GM12878 (cell line): ENCODE measurements around the gene BRINP3. TPM values are rescaled to one million over a fixed set of nuclear protein-coding genes. Genes with fewer than 3 reads are reported as not detected.
A peak's percentile ranks its signal among the peaks of the same experiment; 100 is the strongest.

Experiments
- ATAC-seq: fragments of 200-7000 bp; cut with Tn5 transposase; 3 replicates; pipeline ENCODE4 v1.9.1; 2020; ENCODE audit warnings: mild to moderate bottlenecking, moderate library complexity
- BruUV-seq: library from RNA; stranded (reverse); fragments of 400-500 nt; replicated peaks from 2 replicates; lab custom pipeline; 2021; lab: Mats Ljungman, UMichigan
- CTCF ChIA-PET: fragments of 300-600 bp; sonication (Branson Sonifier 250); formaldehyde crosslinking; extraction: SDS; loops from one replicate; lab custom pipeline; 2021; ENCODE audit warnings: inconsistent platforms; lab: Yijun Ruan, JAX
- POLR2A ChIA-PET: fragments of 350-600 bp; formaldehyde crosslinking; extraction: SDS; loops from one replicate; lab custom pipeline; 2021; ENCODE audit warnings: inconsistent platforms; lab: Charles Lee
- RAD21 ChIA-PET: fragments of 300-600 bp; sonication (Branson Sonifier 250); formaldehyde crosslinking; loops from one replicate; lab custom pipeline; 2023; ENCODE audit warnings: antibody characterized with exemption; ENCODE audit not compliant: unreplicated experiment; lab: Charles Lee
- SMC1A ChIA-PET: fragments of 300-600 bp; sonication (Branson Sonifier 250); formaldehyde crosslinking; loops from one replicate; lab custom pipeline; 2023; ENCODE audit not compliant: unreplicated experiment, uncharacterized antibody; lab: Charles Lee
- DNase-seq: peaks from one replicate; pipeline ENCODE4 v3.0.0-alpha.2; 2011; ENCODE audit warnings: low read depth, low spot score
- FAIRE-seq: peaks from 3 replicates; lab custom pipeline; 2011; peaks lifted over from hg19 to GRCh38; lab: Jason Lieb, UNC
- H2AFZ ChIP-seq: 2 replicates; pipeline ENCODE4 v1.6.0; 2011; ENCODE audit warnings: low read depth, low read length, control low read depth; ENCODE audit not compliant: control insufficient read depth
- H3K27ac ChIP-seq: 2 replicates; pipeline ENCODE4 v1.5.1; 2011; ENCODE audit warnings: control low read depth; ENCODE audit not compliant: control insufficient read depth, insufficient read depth
- H3K27me3 ChIP-seq, 2 experiments: replicated peaks in 1 of 2; 2 replicates each; pipeline versions ENCODE4 v1.6.0 to v1.6.1; 2011; ENCODE audit warnings: low read length in 1 of 2; ENCODE audit not compliant: control insufficient read depth in 2 of 2, insufficient read depth in 2 of 2
- H3K36me3 ChIP-seq, 2 experiments: 2 replicates each; pipeline ENCODE4 v1.5.1; 2011; ENCODE audit warnings: low read length in 1 of 2; ENCODE audit not compliant: control insufficient read depth in 2 of 2, insufficient read depth in 2 of 2
- H3K4me1 ChIP-seq: 2 replicates; pipeline ENCODE4 v1.6.1; 2011; ENCODE audit warnings: mild to moderate bottlenecking, low read length, moderate library complexity, mixed read lengths; ENCODE audit not compliant: control insufficient read depth, insufficient read depth
- H3K4me2 ChIP-seq: 2 replicates; pipeline ENCODE4 v1.6.0; 2011; ENCODE audit warnings: control low read depth; ENCODE audit not compliant: control insufficient read depth, insufficient read depth
- H3K4me3 ChIP-seq: fragments of 200-600 bp; sonication (generic); 2 replicates; pipeline ENCODE4 v1.5.1; 2016
- H3K79me2 ChIP-seq: 2 replicates; pipeline ENCODE4 v1.6.0; 2011; ENCODE audit warnings: low read length; ENCODE audit not compliant: control insufficient read depth, insufficient read depth
- H3K9ac ChIP-seq: 2 replicates; pipeline ENCODE4 v1.8.0; 2011; ENCODE audit warnings: low read length, control low read depth, mixed read lengths; ENCODE audit not compliant: control insufficient read depth, insufficient read depth
- H3K9me3 ChIP-seq: replicated peaks from 3 replicates; pipeline ENCODE4 v1.5.1; 2011; ENCODE audit warnings: mild to moderate bottlenecking, low read length; ENCODE audit not compliant: control insufficient read depth, insufficient read depth
- H4K20me1 ChIP-seq: 2 replicates; pipeline ENCODE4 v1.6.0; 2011; ENCODE audit not compliant: control insufficient read depth, insufficient read depth
- ASH2L ChIP-seq: fragments of 300-600, 200-600 bp; sonication (generic); IDR thresholded peaks from 2 replicates; pipeline ENCODE4 v1.6.1; 2017; ENCODE audit warnings: low read depth, mild to moderate bottlenecking, borderline replicate concordance
- ATF3 ChIP-seq: IDR thresholded peaks from 2 replicates; pipeline ENCODE4 v1.6.1; 2011; ENCODE audit warnings: low read depth, mild to moderate bottlenecking, low read length, moderate library complexity, borderline replicate concordance; ENCODE audit errors: extremely low read depth
- ATF7 ChIP-seq: fragments of 450-650 bp; IDR thresholded peaks from 2 replicates; pipeline ENCODE4 v1.6.1; 2016; ENCODE audit warnings: low read depth, mild to moderate bottlenecking
- BCLAF1 ChIP-seq: fragments of 450-650 bp; IDR thresholded peaks from 2 replicates; pipeline ENCODE4 v1.6.1; 2017; ENCODE audit warnings: antibody characterized with exemption, mild to moderate bottlenecking, moderate library complexity
- BMI1 ChIP-seq: fragments of 450-650 bp; IDR thresholded peaks from 2 replicates; pipeline ENCODE4 v1.6.1; 2016; ENCODE audit warnings: mild to moderate bottlenecking, moderate library complexity, borderline replicate concordance
- GABPA ChIP-seq: IDR thresholded peaks from 2 replicates; pipeline ENCODE4 v1.6.1; 2014; ENCODE audit warnings: antibody characterized with exemption, low read depth, mild to moderate bottlenecking, inconsistent platforms
- IKZF2 ChIP-seq, 2 experiments: fragments of 450-650 bp; IDR thresholded peaks; 2 replicates each; pipeline ENCODE4 v1.6.1; 2017; ENCODE audit warnings: mild to moderate bottlenecking in 2 of 2, moderate library complexity in 2 of 2
- IRF5 ChIP-seq: fragments of 450-650 bp; IDR thresholded peaks from 2 replicates; pipeline ENCODE4 v1.6.1; 2017; ENCODE audit warnings: borderline replicate concordance
- MEF2B ChIP-seq: fragments of 450-650 bp; IDR thresholded peaks from 2 replicates; pipeline ENCODE4 v1.6.1; 2018; ENCODE audit warnings: mild to moderate bottlenecking, moderate library complexity; ENCODE audit not compliant: partially characterized antibody, poor library complexity, severe bottlenecking
- NBN ChIP-seq: fragments of 450-650 bp; IDR thresholded peaks from 2 replicates; pipeline ENCODE4 v1.6.1; 2016
- NR2F1 ChIP-seq: fragments of 450-650 bp; conservative IDR thresholded peaks from 2 replicates; pipeline ENCODE4 v1.6.1; 2017; ENCODE audit warnings: mild to moderate bottlenecking
- PML ChIP-seq: IDR thresholded peaks from 2 replicates; pipeline ENCODE4 v1.6.1; 2012; ENCODE audit warnings: low read length, inconsistent platforms
- RAD51 ChIP-seq: fragments of 450-650 bp; IDR thresholded peaks from 2 replicates; pipeline ENCODE4 v1.6.1; 2016; ENCODE audit warnings: moderate library complexity, mild to moderate bottlenecking, inconsistent platforms
- SP1 ChIP-seq: IDR thresholded peaks from one replicate; pipeline ENCODE4 v1.6.1; 2011; ENCODE audit warnings: low read depth, low read length
- ZNF217 ChIP-seq: fragments of 450-650 bp; IDR thresholded peaks from 2 replicates; pipeline ENCODE4 v1.6.1; 2017; ENCODE audit warnings: antibody characterized with exemption, mild to moderate bottlenecking
- WGBS: methylation state at CpG from one replicate; pipeline ENCODE4 v1.1.6; 2016; ENCODE audit warnings: low lambda C conversion rate; ENCODE audit not compliant: insufficient replicate concordance, insufficient coverage; ENCODE audit errors: missing lambda C conversion rate; 5-methylcytosine and 5-hydroxymethylcytosine counted together
- in situ Hi-C: fragments of 300-500 bp; cut with MboI; formaldehyde crosslinking; loops from 9 replicates; pipeline ENCODE4 v1.14.3; 2018; ENCODE audit warnings: mixed read lengths
- intact Hi-C: fragments of 100-400 bp; cut with micrococcal nuclease; formaldehyde crosslinking; loops from one replicate; pipeline ENCODE4 v1.14.2; 2022; ENCODE audit not compliant: unreplicated experiment
- polyA plus RNA-seq, 11 experiments: library from polyadenylated mRNA; depleted of rRNA in 4 of 11; unstranded in 6 of 11; stranded (reverse) in 5 of 11; fragments of >200 nt; fragmentation: Nextera tagmentation in 4 of 11; fragmentation: Illumina TruSeq in 1 of 11; extraction: Ambion mirVana in 4 of 11; extraction: Trizol in 1 of 11; gene quantifications; 1 replicate in 1 of 11; 2 replicates in 10 of 11; pipeline versions ENCODE4 v1.2.1 to v1.2.3, GENCODE V29; 2011 to 2016; ENCODE audit warnings: inconsistent platforms in 2 of 11, missing spikeins in 2 of 11, low read depth in 1 of 11
- total RNA-seq, 4 experiments: library from RNA; depleted of rRNA in 3 of 4; stranded (reverse); fragments of >200 nt in 3 of 4; fragmentation: Illumina TruSeq in 1 of 4; extraction: Trizol in 1 of 4; gene quantifications; 2 replicates each; pipeline versions ENCODE4 v1.2.1 to v1.2.3, GENCODE V29; 2013 to 2021

BRINP3 gene
- total and polyA plus RNA-seq, 10 of the 15 experiments (the other 5 are each of a cell fraction or from before 2014, with no cell fraction given) = under 0.01 TPM; not detected in 9

GRCh38 chr1:190296453-190296852 lies 181.2 kb downstream of the BRINP3 start:
- ATAC-seq (no peak), DNase-seq (no peak), FAIRE-seq (no peak)
- intact Hi-C loops = no loop called here
- ChIA-PET CTCF (no interaction called here), POLR2A (no interaction called here), RAD21 (no interaction called here), SMC1A (no interaction called here)
- no peaks in the 10 kb centered on the region for H3K4me1 ChIP-seq
- in situ Hi-C loops = no loop called here
- no peaks in the 10 kb centered on the region for H3K27me3 ChIP-seq
- H4K20me1 ChIP-seq = no peaks in the 10 kb centered on the region
- no peak overlapping the region for H2AFZ ChIP-seq
- H3K9me3 ChIP-seq = no peaks in the 10 kb centered on the region
- H3K9ac ChIP-seq = no peak overlapping the region
- H3K79me2 ChIP-seq = no peaks in the 10 kb centered on the region
- H3K4me3 ChIP-seq = no peak overlapping the region
- no peak overlapping the region for H3K4me2 ChIP-seq
- H3K27ac ChIP-seq = no peak overlapping the region
- BruUV-seq = no TSS peak
- 21% methylated on average over 2 of the region's 2 CpGs for WGBS
- H3K36me3 ChIP-seq = no peaks in the 10 kb centered on the region
- no peak for TF ChIP-seq MEF2B
- TF ChIP-seq GABPA = no peak
- peak; percentile 47 for TF ChIP-seq ATF7
- no peak for TF ChIP-seq ATF3

GRCh38 chr1:190289897-190290296 lies 187.8 kb downstream of the BRINP3 start:
- ChIA-PET SMC1A (no interaction called here), POLR2A (no interaction called here), RAD21 (no interaction called here), CTCF (no interaction called here)
- Histone ChIP-seq H2AFZ (no peak overlapping the region), H3K4me2 (no peak overlapping the region), H4K20me1 (no peaks in the 10 kb centered on the region), H3K9ac (no peak overlapping the region), H3K36me3 (no peaks in the 10 kb centered on the region), H3K4me3 (no peak overlapping the region), H3K27me3 (no peaks in the 10 kb centered on the region), H3K27ac (no peak overlapping the region), H3K9me3 (no peaks in the 10 kb centered on the region), H3K4me1 (no peaks in the 10 kb centered on the region), H3K79me2 (no peaks in the 10 kb centered on the region)
- FAIRE-seq = no peak
- in situ Hi-C loops = no loop called here
- WGBS = 17% methylated on average over 2 of the region's 2 CpGs
- ATAC-seq = no peak
- no TSS peak for BruUV-seq
- no peak for DNase-seq
- intact Hi-C loops = no loop called here
- TF ChIP-seq IKZF2 (IDR thresholded peaks at IDR 0.05) (no peak), IRF5 (no peak), RAD51 (no peak), BMI1 (no peak), NBN (no peak), NR2F1 (no peak), ASH2L (no peak), ZNF217 (no peak), PML (no peak), GABPA (no peak), BCLAF1 (no peak), SP1 (no peak)
